KMS-11 (cell line): Measurements from ENCODE around the gene UBIAD1.

Experiments
- H2AFZ ChIP-seq: fragments of 200-600 bp; sonication (generic); 2 replicates; pipeline ENCODE4 v1.6.1; 2016; ENCODE audit warnings: antibody characterized with exemption, mixed run types, low read depth
- H3K27ac ChIP-seq: fragments of 200-600 bp; sonication (generic); 2 replicates; pipeline ENCODE4 v1.6.1; 2016; ENCODE audit warnings: mild to moderate bottlenecking, mixed run types
- H3K27me3 ChIP-seq: fragments of 200-600 bp; sonication (generic); 2 replicates; pipeline ENCODE4 v1.6.1; 2017; ENCODE audit warnings: mild to moderate bottlenecking, low read depth, mixed run types, moderate library complexity; ENCODE audit not compliant: insufficient read depth
- H3K36me3 ChIP-seq: fragments of 200-600 bp; sonication (generic); 2 replicates; pipeline ENCODE4 v1.6.1; 2017; ENCODE audit warnings: mild to moderate bottlenecking, mixed run types; ENCODE audit not compliant: insufficient read depth
- H3K4me1 ChIP-seq: fragments of 200-600 bp; sonication (generic); 2 replicates; pipeline ENCODE4 v1.6.1; 2016; ENCODE audit warnings: mild to moderate bottlenecking, low read depth, mixed run types; ENCODE audit not compliant: poor library complexity, severe bottlenecking
- H3K4me2 ChIP-seq: fragments of 200-600 bp; sonication (generic); 2 replicates; pipeline ENCODE4 v1.7.0; 2016; ENCODE audit warnings: mild to moderate bottlenecking, mixed run types
- H3K4me3 ChIP-seq: fragments of 200-600 bp; sonication (generic); IDR thresholded peaks from 2 replicates; pipeline ENCODE4 v1.6.1; 2017; ENCODE audit warnings: low read depth, low read length, mixed read lengths; ENCODE audit not compliant: insufficient read depth
- H3K79me2 ChIP-seq: fragments of 200-600 bp; sonication (generic); 2 replicates; pipeline ENCODE4 v1.6.1; 2016; ENCODE audit warnings: low read depth, mixed run types; ENCODE audit not compliant: insufficient read depth
- H3K9ac ChIP-seq: fragments of 200-600 bp; sonication (generic); 2 replicates; pipeline ENCODE4 v1.6.1; 2016; ENCODE audit warnings: mild to moderate bottlenecking, mixed run types
- H4K20me1 ChIP-seq: fragments of 200-600 bp; sonication (generic); 2 replicates; pipeline ENCODE4 v1.6.1; 2016; ENCODE audit warnings: mild to moderate bottlenecking, mixed run types; ENCODE audit not compliant: insufficient read depth
- TF ChIP-seq, protein P1 (sequence below): fragments of 200-600 bp; sonication (generic); conservative IDR thresholded peaks from 2 replicates; pipeline ENCODE4 v1.6.1; 2017; ENCODE audit warnings: low read depth, mild to moderate bottlenecking, antibody characterized with exemption, low read length, moderate library complexity, mixed read lengths

The UBIAD1 gene

DNA sequence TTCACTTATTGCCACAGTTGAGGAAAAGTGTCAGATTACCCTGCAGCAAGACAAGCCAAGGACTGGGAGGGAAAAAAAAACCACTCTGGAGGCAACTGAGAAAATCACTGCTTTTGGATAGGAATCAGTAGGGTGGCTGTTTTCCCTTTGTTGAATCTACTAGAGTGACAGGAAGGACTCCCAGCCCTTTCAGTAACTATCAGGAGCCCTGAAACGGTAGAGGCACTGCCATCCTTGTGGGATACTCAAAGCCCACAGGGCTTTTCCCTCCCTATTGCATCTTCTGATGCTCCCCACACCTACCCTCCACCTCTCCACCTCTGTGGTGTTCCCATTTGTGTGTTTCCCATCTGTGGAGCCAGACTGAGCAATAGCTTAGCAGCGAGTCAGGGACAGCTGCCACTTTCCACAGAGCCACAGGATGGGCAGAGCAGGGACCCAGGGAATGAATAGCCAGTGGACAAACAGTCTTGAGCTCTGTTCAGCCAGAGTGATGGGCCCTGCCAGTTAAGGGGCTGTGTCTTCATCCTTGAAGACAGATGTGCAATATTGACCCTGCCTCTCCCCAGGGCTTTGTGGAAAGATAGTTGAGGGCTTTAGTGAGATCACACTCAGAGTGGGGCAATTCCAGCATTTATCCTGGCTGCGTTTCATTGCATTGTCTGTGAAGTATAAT lies 13.9 kb downstream of the UBIAD1 start:
- Histone ChIP-seq H2AFZ (no peak overlapping the region), H3K36me3 (no peaks in the 10 kb centered on the region), H3K79me2 (0 out of 2 replicates have a peak, but pooled peaks cover 8% of the 10 kb centered on the region), H3K4me3 (no peak overlapping the region), H3K27me3 (no peaks in the 10 kb centered on the region), H4K20me1 (no peaks in the 10 kb centered on the region), H3K4me2 (no peak overlapping the region), H3K27ac (no peak overlapping the region), H3K4me1 (no peaks in the 10 kb centered on the region), H3K9ac (no peak overlapping the region)
- TF ChIP-seq, protein P1, sequence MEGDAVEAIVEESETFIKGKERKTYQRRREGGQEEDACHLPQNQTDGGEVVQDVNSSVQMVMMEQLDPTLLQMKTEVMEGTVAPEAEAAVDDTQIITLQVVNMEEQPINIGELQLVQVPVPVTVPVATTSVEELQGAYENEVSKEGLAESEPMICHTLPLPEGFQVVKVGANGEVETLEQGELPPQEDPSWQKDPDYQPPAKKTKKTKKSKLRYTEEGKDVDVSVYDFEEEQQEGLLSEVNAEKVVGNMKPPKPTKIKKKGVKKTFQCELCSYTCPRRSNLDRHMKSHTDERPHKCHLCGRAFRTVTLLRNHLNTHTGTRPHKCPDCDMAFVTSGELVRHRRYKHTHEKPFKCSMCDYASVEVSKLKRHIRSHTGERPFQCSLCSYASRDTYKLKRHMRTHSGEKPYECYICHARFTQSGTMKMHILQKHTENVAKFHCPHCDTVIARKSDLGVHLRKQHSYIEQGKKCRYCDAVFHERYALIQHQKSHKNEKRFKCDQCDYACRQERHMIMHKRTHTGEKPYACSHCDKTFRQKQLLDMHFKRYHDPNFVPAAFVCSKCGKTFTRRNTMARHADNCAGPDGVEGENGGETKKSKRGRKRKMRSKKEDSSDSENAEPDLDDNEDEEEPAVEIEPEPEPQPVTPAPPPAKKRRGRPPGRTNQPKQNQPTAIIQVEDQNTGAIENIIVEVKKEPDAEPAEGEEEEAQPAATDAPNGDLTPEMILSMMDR: no peak

DNA sequence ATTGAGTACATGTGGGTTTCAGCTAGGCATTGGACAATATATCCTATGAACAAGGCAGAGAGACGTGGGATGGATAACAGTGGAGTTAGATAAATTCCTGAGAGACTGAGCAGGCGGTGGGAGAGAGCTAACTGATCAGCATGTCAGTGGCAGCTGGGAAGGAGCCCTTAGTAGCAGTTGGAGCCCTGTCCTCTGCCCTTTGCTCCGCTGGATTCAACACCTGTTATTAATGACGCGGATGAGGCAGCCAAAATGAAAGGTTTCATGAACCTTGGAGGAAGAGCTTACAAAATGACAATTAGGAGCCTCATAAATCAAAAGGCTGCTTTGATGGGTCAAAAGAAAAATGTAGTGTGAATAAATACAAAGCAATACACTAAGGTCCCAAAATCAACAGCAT lies 16.1 kb downstream of the UBIAD1 start:
- H3K27me3 ChIP-seq: no peaks in the 10 kb centered on the region

DNA sequence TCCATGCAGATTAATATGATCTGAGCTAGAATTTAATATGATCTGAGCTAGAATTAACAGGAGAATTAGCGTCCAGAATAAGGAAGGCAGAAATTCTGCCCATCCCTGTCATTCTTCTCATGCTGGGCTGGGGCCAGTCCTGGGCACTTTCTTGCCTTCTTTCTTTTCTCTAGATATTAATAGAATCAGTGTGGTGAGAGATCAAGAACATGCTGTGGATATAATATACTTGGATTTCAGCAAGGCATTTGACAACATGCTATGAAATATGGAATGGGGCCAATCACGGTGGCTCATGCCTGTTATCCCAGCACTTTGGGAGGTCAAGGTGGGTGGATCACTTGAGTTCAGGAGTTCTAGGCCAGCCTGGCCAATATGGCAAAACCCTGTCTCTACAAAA lies 18.1 kb downstream of the UBIAD1 start:
- no peak overlapping the region for H3K4me2 ChIP-seq
- no peak overlapping the region for H3K4me3 ChIP-seq
- no peak overlapping the region for H3K27ac ChIP-seq
- H3K27me3 ChIP-seq: no peaks in the 10 kb centered on the region
- no peak overlapping the region for H2AFZ ChIP-seq
- H4K20me1 ChIP-seq: no peaks in the 10 kb centered on the region
- TF ChIP-seq, protein P1: no peak
- no peak overlapping the region for H3K9ac ChIP-seq
- no peaks in the 10 kb centered on the region for H3K79me2 ChIP-seq
- no peaks in the 10 kb centered on the region for H3K36me3 ChIP-seq
- no peaks in the 10 kb centered on the region for H3K4me1 ChIP-seq

More for the DNA sequence above, 16.1 kb downstream of the UBIAD1 start:
- Histone ChIP-seq H2AFZ (no peak overlapping the region), H4K20me1 (no peaks in the 10 kb centered on the region), H3K79me2 (no peaks in the 10 kb centered on the region), H3K36me3 (no peaks in the 10 kb centered on the region), H3K4me3 (no peak overlapping the region), H3K9ac (no peak overlapping the region), H3K27ac (no peak overlapping the region), H3K4me2 (no peak overlapping the region), H3K4me1 (no peaks in the 10 kb centered on the region)
- TF ChIP-seq, protein P1: no peak

DNA sequence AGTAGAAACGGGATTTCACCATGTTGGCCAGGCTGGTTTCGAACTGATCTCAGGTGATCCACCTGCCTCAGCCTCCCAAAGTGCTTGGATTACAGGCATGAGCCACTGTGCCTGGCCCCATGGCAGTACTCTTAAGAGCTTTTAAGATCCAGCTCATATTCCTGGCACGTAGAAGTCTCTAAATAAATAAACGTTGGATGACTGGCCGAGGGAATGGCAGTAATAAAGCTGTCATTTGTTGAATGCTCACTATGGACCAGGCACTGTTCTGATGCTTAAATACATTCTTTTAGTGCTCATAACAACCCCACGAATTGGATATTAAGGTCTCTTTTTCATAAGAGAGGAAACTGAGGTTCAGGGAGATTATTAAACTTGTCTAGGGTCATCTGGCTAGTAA lies 20.9 kb downstream of the UBIAD1 start:
- no peaks in the 10 kb centered on the region for H3K79me2 ChIP-seq
- H3K4me3 ChIP-seq: no peak overlapping the region
- H3K4me1 ChIP-seq: no peaks in the 10 kb centered on the region
- H2AFZ ChIP-seq: no peak overlapping the region
- H3K9ac ChIP-seq: no peak overlapping the region
- H3K4me2 ChIP-seq: no peak overlapping the region
- no peaks in the 10 kb centered on the region for H3K27me3 ChIP-seq
- TF ChIP-seq, protein P1: no peak
- H3K27ac ChIP-seq: no peak overlapping the region
- H3K36me3 ChIP-seq: no peaks in the 10 kb centered on the region
- no peaks in the 10 kb centered on the region for H4K20me1 ChIP-seq
